B cell (primary cell): ENCODE results near the gene SOWAHC. TPM values are rescaled to one million over a fixed set of nuclear protein-coding genes. Genes with fewer than 3 reads are reported as not detected.
"Not testable (repeated sequence)": the region's sequence is repeated elsewhere in the genome, so short reads cannot be mapped to it uniquely, and the experiment has no call there.

ENCODE experiments used
- ATAC-seq: fragments of 200-7000 bp; cut with Tn5 transposase; one replicate; pipeline ENCODE4 v1.10.0; 2021; ENCODE audit warnings: low read depth, mild to moderate bottlenecking, moderate number of reproducible peaks, moderate library complexity
- CTCF ChIA-PET: fragments of 350-600 bp; sonication (Branson Sonifier 250); formaldehyde crosslinking; loops from one replicate; lab custom pipeline; 2021; ENCODE audit warnings: antibody characterized with exemption, inconsistent platforms; lab: Charles Lee
- POLR2A ChIA-PET: fragments of 350-600 bp; sonication (Branson Sonifier 250); formaldehyde crosslinking; loops from one replicate; lab custom pipeline; 2021; ENCODE audit warnings: antibody characterized with exemption; lab: Charles Lee
- DNase-seq: peaks from one replicate; pipeline ENCODE4 v3.0.0; 2013
- H2AFZ ChIP-seq: 2 replicates; pipeline ENCODE4 v1.6.1; 2012; ENCODE audit warnings: mild to moderate bottlenecking, low read depth, low read length; ENCODE audit not compliant: insufficient read depth, poor library complexity, severe bottlenecking
- H3K27ac ChIP-seq, 2 donors: 1 replicate in 1 of 2; 2 replicates in 1 of 2; pipeline ENCODE4 v1.5.1; 2012 to 2013; ENCODE audit warnings: low read length in 2 of 2, mild to moderate bottlenecking in 2 of 2, moderate library complexity in 1 of 2
- H3K27me3 ChIP-seq, 4 experiments: fragments of 200-600 bp in 1 of 4; sonication (generic) in 1 of 4; replicated peaks in 1 of 4; 1 replicate in 2 of 4; 2 replicates in 2 of 4; pipeline versions ENCODE4 v1.6.1 to v1.7.0; 2013 to 2016; ENCODE audit warnings: low read length in 3 of 4, mild to moderate bottlenecking in 2 of 4, mixed read lengths in 1 of 4, moderate library complexity in 1 of 4; ENCODE audit not compliant: insufficient read depth in 4 of 4, control insufficient read depth in 3 of 4; ENCODE audit errors: control extremely low read depth in 1 of 4
- H3K36me3 ChIP-seq, 2 experiments: replicated peaks in 1 of 2; 1 replicate in 1 of 2; 2 replicates in 1 of 2; pipeline versions ENCODE4 v1.6.1 to v1.7.1; 2013; ENCODE audit warnings: low read length in 1 of 2; ENCODE audit not compliant: insufficient read depth in 2 of 2, control insufficient read depth in 1 of 2; ENCODE audit errors: control extremely low read depth in 1 of 2, extremely low read depth in 1 of 2
- H3K4me1 ChIP-seq, 2 donors: fragments of 200-600 bp in 1 of 2; sonication (generic) in 1 of 2; 1 replicate in 1 of 2; 2 replicates in 1 of 2; pipeline versions ENCODE4 v1.5.1 to v1.6.1; 2013 to 2017; ENCODE audit warnings: low read length in 2 of 2; ENCODE audit not compliant: control insufficient read depth in 2 of 2, insufficient read depth in 2 of 2
- H3K4me2 ChIP-seq: replicated peaks from 2 replicates; pipeline ENCODE3; 2012; ENCODE audit warnings: mild to moderate bottlenecking, low read depth, low read length; ENCODE audit not compliant: poor library complexity, severe bottlenecking
- H3K4me3 ChIP-seq, 5 experiments: fragments of 200-600 bp in 1 of 5; sonication (generic) in 1 of 5; 1 replicate in 3 of 5; 2 replicates in 2 of 5; pipeline versions ENCODE4 v1.5.1 to v1.7.0; 2011 to 2016; ENCODE audit warnings: low read length in 4 of 5, mild to moderate bottlenecking in 4 of 5, low read depth in 2 of 5, control low read depth in 1 of 5, moderate library complexity in 1 of 5; ENCODE audit not compliant: insufficient read depth in 1 of 5; ENCODE audit errors: control extremely low read depth in 1 of 5, extremely low read depth in 1 of 5
- H3K79me2 ChIP-seq: fragments of 200-600 bp; sonication (generic); one replicate; pipeline ENCODE4 v1.6.0; 2016; ENCODE audit warnings: low read length; ENCODE audit not compliant: control insufficient read depth, insufficient read depth
- H3K9ac ChIP-seq: fragments of 200-600 bp; sonication (generic); 2 replicates; pipeline ENCODE4 v1.6.1; 2017; ENCODE audit warnings: mild to moderate bottlenecking, low read length, moderate library complexity
- H3K9me3 ChIP-seq, 3 donors: one replicate each; pipeline versions ENCODE4 v1.6.1 to v1.7.1; 2013; ENCODE audit warnings: low read length in 2 of 3; ENCODE audit not compliant: control insufficient read depth in 2 of 3, insufficient read depth in 1 of 3; ENCODE audit errors: control extremely low read depth in 1 of 3
- H4K20me1 ChIP-seq: 2 replicates; pipeline ENCODE4 v1.6.0; 2012; ENCODE audit warnings: mild to moderate bottlenecking, low read length; ENCODE audit not compliant: insufficient read depth, control insufficient read depth, poor library complexity, severe bottlenecking
- H3K27ac Mint-ChIP-seq: one replicate; pipeline ENCODE4 v1.8.0; 2021; ENCODE audit warnings: mixed read lengths
- H3K27me3 Mint-ChIP-seq: one replicate; pipeline ENCODE4 v1.8.0; 2021; ENCODE audit warnings: mixed read lengths
- H3K4me1 Mint-ChIP-seq: one replicate; pipeline ENCODE4 v1.8.0; 2021; ENCODE audit warnings: mixed read lengths
- H3K4me3 Mint-ChIP-seq: one replicate; pipeline ENCODE4 v1.8.0; 2021; ENCODE audit warnings: mixed read lengths
- H3K9me3 Mint-ChIP-seq: one replicate; pipeline ENCODE4 v1.8.0; 2022; ENCODE audit warnings: mixed read lengths; ENCODE audit not compliant: insufficient read depth
- EZH2 ChIP-seq: IDR thresholded peaks from 2 replicates; pipeline ENCODE4 v1.6.1; 2012; ENCODE audit warnings: borderline replicate concordance, low read depth, mild to moderate bottlenecking, moderate library complexity, low read length; ENCODE audit not compliant: insufficient read depth, poor library complexity, severe bottlenecking
- WGBS: methylation state at CpG from one replicate; pipeline ENCODE4 v1.1.5; 2013; ENCODE audit warnings: missing lambda C conversion rate; ENCODE audit not compliant: insufficient coverage; 5-methylcytosine and 5-hydroxymethylcytosine counted together
- intact Hi-C: fragments of 100-400 bp; cut with micrococcal nuclease; formaldehyde crosslinking; loops from one replicate; pipeline ENCODE4 v1.10.0; 2022
- polyA plus RNA-seq: library from polyadenylated mRNA; depleted of rRNA; stranded (reverse); fragments of >200 nt; gene quantifications from 2 replicates; pipeline ENCODE4 v1.2.3, GENCODE V29; 2012
- total RNA-seq, 2 donors: library from RNA; stranded (reverse); fragments of 120-200 nt in 1 of 2; gene quantifications; 1 replicate in 1 of 2; 2 replicates in 1 of 2; pipeline versions ENCODE4 v1.2.3 to v1.2.4, GENCODE V29; 2013 to 2022
- TF ChIP-seq, protein P1 (sequence below): fragments of 200-600 bp; IDR thresholded peaks from one replicate; pipeline ENCODE4 v1.8.0; 2022; ENCODE audit warnings: antibody characterized with exemption, mild to moderate bottlenecking

SOWAHC gene
- total and polyA plus RNA-seq, 2 donors (not counting 1 experiment from before 2014, with no cell fraction given) = 0.05 to 0.28 TPM

DNA sequence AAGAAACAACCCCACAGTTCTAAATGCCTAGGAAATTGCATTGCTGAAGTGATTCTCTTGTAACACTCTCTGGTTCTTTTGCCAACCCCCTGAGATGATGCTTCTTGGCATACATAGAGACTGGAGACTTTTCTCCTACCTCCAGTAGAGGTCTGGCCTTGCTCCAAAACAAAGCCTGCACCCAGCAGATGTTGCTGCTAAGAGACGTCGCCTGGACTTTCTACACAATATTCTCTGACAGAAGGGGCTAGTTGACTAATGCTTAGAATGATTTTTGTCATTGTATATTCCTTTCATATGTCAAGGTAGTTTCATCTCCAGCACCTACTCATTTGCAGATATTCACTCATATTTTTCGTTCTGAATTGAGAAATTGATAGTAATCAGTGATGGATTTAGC is 24.6 kb downstream of the SOWAHC start:
- Mint-ChIP-seq H3K4me1 (no peaks in the 10 kb centered on the region), H3K27ac (no peak overlapping the region), H3K9me3 (no peaks in the 10 kb centered on the region), H3K4me3 (no peak overlapping the region), H3K27me3 (peaks cover 7% of the 10 kb centered on the region)
- no peak overlapping the region for H3K27ac ChIP-seq
- TF ChIP-seq, protein P1, sequence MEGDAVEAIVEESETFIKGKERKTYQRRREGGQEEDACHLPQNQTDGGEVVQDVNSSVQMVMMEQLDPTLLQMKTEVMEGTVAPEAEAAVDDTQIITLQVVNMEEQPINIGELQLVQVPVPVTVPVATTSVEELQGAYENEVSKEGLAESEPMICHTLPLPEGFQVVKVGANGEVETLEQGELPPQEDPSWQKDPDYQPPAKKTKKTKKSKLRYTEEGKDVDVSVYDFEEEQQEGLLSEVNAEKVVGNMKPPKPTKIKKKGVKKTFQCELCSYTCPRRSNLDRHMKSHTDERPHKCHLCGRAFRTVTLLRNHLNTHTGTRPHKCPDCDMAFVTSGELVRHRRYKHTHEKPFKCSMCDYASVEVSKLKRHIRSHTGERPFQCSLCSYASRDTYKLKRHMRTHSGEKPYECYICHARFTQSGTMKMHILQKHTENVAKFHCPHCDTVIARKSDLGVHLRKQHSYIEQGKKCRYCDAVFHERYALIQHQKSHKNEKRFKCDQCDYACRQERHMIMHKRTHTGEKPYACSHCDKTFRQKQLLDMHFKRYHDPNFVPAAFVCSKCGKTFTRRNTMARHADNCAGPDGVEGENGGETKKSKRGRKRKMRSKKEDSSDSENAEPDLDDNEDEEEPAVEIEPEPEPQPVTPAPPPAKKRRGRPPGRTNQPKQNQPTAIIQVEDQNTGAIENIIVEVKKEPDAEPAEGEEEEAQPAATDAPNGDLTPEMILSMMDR = no peak
- TF ChIP-seq EZH2 = no peak
- DNase-seq = no peak
- no peaks in the 10 kb centered on the region for H3K36me3 ChIP-seq
- ChIA-PET CTCF (no interaction called here), POLR2A (no interaction called here)
- intact Hi-C loops = no loop called here
- WGBS = no CpG with 5 or more reads among the region's 3 CpGs
- H3K27me3 ChIP-seq = no peaks in the 10 kb centered on the region
- no peak overlapping the region for H3K9ac ChIP-seq
- H3K9me3 ChIP-seq = no peaks in the 10 kb centered on the region
- no peaks in the 10 kb centered on the region for H4K20me1 ChIP-seq
- no peaks in the 10 kb centered on the region for H3K79me2 ChIP-seq
- no peak overlapping the region for H3K4me2 ChIP-seq
- no peak overlapping the region for H3K4me3 ChIP-seq
- H2AFZ ChIP-seq = no peak overlapping the region
- no peak for ATAC-seq
- no peaks in the 10 kb centered on the region for H3K4me1 ChIP-seq

DNA sequence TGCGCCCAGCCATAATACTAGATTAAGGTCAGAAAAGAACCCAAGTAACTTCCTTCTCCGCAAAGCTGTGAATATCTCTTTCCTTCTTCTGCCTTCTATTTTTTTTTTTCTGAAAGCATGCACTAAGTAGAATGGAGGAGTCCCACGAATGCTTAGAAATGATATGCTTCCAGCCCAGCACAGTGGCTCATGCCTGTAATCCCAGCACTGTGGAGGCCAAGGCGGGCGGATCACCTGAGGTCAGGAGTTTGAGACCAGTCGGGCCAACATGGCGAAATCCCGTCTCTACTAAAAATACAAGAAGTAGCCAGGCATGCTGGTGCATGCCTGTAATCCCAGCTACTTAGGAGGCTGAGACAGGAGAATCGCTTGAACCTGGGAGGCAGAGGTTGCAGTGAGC is 25.8 kb downstream of the SOWAHC start:
- H3K27ac Mint-ChIP-seq, H3K9me3 ChIP-seq, H3K4me3 Mint-ChIP-seq, H4K20me1 ChIP-seq, H3K36me3 ChIP-seq, H3K27ac ChIP-seq, H3K4me2 ChIP-seq, H3K9ac ChIP-seq, H3K27me3 ChIP-seq, CTCF ChIA-PET, H3K4me1 Mint-ChIP-seq, H3K4me1 ChIP-seq, ATAC-seq, intact Hi-C loops, POLR2A ChIA-PET, DNase-seq, H3K79me2 ChIP-seq, H3K27me3 Mint-ChIP-seq, H3K9me3 Mint-ChIP-seq, H2AFZ ChIP-seq, H3K4me3 ChIP-seq: not testable (repeated sequence)
- WGBS = 88% methylated on average over 8 of the region's 9 CpGs
